ENCODE results near the gene NSD2. TPM values are rescaled to one million over a fixed set of nuclear protein-coding genes. Genes with fewer than 3 reads are reported as not detected.

NSD2 gene
- total and polyA plus RNA-seq, 9 donors: 9.1 to 41.9 (median 20.3) TPM

DNA sequence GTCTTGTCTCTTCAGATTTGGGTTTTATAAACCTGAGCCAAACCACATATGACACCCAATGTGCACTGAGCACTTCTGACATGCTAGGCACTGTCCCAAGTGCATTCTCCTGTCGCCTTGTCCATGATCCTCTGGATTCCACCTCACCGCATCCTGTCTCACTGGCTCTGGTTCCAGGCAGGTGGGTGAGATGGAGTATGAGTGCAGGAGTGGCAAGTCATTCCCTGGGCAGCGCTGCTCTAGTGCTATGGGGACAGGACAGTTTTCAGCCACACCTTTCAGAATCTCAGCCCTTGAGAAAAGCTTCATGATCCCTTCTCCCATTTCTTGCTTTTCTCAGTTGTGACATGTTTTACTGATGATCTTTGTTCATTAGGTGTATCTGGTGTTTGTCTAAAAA, 66.4 kb downstream of the NSD2 start:
- TF ChIP-seq POLR2A (IDR thresholded peaks at IDR 0.05): no peak
- TF ChIP-seq, protein P1, sequence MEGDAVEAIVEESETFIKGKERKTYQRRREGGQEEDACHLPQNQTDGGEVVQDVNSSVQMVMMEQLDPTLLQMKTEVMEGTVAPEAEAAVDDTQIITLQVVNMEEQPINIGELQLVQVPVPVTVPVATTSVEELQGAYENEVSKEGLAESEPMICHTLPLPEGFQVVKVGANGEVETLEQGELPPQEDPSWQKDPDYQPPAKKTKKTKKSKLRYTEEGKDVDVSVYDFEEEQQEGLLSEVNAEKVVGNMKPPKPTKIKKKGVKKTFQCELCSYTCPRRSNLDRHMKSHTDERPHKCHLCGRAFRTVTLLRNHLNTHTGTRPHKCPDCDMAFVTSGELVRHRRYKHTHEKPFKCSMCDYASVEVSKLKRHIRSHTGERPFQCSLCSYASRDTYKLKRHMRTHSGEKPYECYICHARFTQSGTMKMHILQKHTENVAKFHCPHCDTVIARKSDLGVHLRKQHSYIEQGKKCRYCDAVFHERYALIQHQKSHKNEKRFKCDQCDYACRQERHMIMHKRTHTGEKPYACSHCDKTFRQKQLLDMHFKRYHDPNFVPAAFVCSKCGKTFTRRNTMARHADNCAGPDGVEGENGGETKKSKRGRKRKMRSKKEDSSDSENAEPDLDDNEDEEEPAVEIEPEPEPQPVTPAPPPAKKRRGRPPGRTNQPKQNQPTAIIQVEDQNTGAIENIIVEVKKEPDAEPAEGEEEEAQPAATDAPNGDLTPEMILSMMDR (IDR thresholded peaks at IDR 0.05): no peak
- no peak for TF ChIP-seq EP300 (IDR thresholded peaks at IDR 0.05)
- Histone ChIP-seq H3K4me3 (no peak overlapping the region), H3K27me3 (no peaks in the 10 kb centered on the region), H3K36me3 (no peaks in the 10 kb centered on the region), H3K9me3 (no peaks in the 10 kb centered on the region), H3K27ac (no peak overlapping the region), H3K4me1 (ENCODE audit: insufficient read depth) (no peaks in the 10 kb centered on the region)
- DNase-seq: no peak
- intact Hi-C loops (cut with DNase I): no loop called here
- 97 to 99% (median 99%) methylated on average over 3 of the region's 3 CpGs for WGBS, 3 donors

DNA sequence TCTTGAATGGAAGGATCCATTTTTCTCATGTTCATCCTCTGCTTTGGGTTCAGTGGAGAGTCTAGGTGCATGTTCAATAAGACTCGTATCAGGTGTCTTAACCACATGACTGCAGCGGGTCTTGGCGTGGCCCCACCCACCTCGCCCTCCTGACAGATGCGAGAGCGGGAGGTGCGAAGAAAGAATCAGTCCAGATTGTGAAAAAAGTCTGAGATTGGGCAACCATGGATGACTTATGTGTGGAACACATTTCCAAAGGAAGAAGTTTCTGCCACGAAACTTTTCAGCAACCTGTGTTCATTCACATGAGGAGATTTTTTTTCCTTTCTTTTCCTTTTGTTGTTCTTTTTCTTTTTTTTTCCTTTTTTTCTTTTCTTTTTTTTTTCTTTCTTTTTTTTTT, 66.8 kb downstream of the NSD2 start:
- Histone ChIP-seq H3K9me3 (no peaks in the 10 kb centered on the region), H3K36me3 (no peaks in the 10 kb centered on the region), H3K4me3 (no peak overlapping the region), H3K4me1 (ENCODE audit: insufficient read depth) (no peaks in the 10 kb centered on the region), H3K27ac (no peak overlapping the region), H3K27me3 (no peaks in the 10 kb centered on the region)
- intact Hi-C loops (cut with DNase I): no loop called here
- TF ChIP-seq, protein P1 (IDR thresholded peaks at IDR 0.05): no peak
- TF ChIP-seq POLR2A (IDR thresholded peaks at IDR 0.05) (no peak), EP300 (IDR thresholded peaks at IDR 0.05) (no peak)
- 95 to 98% (median 98%) methylated on average over 8 of the region's 8 CpGs for WGBS, 3 donors
- no peak for DNase-seq

DNA sequence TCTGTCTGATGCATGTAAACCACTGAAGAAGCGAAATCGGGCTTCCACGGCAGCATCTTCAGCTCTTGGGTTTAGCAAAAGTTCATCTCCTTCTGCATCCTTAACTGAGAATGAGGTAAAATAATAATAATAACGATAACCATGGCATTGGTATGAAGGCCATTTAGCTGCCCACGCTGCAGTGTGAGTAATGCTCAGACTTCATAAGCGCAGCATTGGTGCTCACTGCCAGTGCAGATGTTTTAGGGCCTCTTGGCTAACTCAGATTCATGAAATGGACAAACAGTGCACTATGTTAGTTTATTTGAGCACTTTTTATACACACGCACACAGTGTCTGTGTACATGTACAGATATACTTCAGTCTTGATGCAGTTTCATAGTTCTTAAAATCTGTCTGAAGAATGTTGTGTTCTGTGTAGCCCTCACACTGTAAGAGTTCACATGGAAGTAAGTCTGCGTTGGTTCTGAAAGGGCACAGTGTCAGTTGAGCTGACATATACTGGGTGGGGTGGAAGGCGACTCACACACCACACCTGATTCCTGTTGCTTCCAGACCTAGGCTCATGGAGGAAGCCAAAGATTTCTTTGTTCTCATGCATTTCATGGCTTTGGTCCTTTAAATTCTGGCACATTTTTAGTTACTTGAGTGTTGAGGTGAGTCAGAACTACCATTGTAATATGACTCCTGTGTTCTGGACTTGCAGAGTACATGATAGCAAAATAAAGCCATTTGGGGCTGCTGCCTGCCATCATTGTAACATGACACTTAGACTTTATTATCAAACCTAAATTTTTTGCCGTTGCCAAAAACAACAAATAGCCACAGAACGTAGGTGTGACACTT, 68.7 kb downstream of the NSD2 start:
- H3K27me3 ChIP-seq: no peaks in the 10 kb centered on the region
- intact Hi-C loops (cut with DNase I): no loop called here
- TF ChIP-seq POLR2A (IDR thresholded peaks at IDR 0.05) (no peak), EP300 (IDR thresholded peaks at IDR 0.05) (no peak)
- TF ChIP-seq, protein P1 (IDR thresholded peaks at IDR 0.05): no peak
- no peak overlapping the region for H3K27ac ChIP-seq
- WGBS, 3 donors: 38 to 64% (median 47%) methylated on average over 11 of the region's 11 CpGs
- no peak for DNase-seq
- no peaks in the 10 kb centered on the region for H3K9me3 ChIP-seq
- H3K36me3 ChIP-seq: no peaks in the 10 kb centered on the region
- H3K4me3 ChIP-seq: no peak overlapping the region
- no peaks in the 10 kb centered on the region for H3K4me1 ChIP-seq (ENCODE audit: insufficient read depth)

DNA sequence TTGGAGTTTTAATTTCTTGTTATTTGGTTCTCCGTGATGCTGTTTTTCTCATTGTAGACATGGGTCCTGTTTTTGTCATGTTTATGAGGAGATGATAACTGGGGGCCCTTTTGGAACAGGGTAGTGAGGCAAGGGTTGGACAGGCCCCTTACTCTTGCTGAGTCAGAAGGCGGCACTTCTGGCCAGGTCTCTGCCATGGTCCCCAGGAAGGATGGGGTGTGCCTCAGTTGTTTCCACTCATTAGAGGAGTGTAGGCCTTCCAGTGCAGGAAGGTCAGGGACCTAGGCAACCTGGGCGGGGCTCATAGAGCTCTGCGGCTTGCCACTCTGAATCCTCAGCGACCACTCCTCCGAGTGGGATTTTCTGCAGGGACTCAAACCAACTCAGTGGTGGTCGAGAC, 69.4 kb downstream of the NSD2 start:
- intact Hi-C loops (cut with DNase I): no loop called here
- H3K36me3 ChIP-seq: no peaks in the 10 kb centered on the region
- TF ChIP-seq, protein P1 (IDR thresholded peaks at IDR 0.05): no peak
- TF ChIP-seq POLR2A (IDR thresholded peaks at IDR 0.05) (no peak), EP300 (IDR thresholded peaks at IDR 0.05) (no peak)

More for the DNA sequence above, 69.4 kb downstream of the NSD2 start:
- 88 to 97% (median 94%) methylated on average over 7 of the region's 7 CpGs for WGBS, 3 donors
- Histone ChIP-seq H3K27me3 (no peaks in the 10 kb centered on the region), H3K27ac (no peak overlapping the region), H3K4me1 (ENCODE audit: insufficient read depth) (no peaks in the 10 kb centered on the region), H3K4me3 (no peak overlapping the region), H3K9me3 (no peaks in the 10 kb centered on the region)
- no peak for DNase-seq

Measured in ovary (tissue), 9 donors.